Measurements from ENCODE around the gene GRIPAP1. TPM values are rescaled to one million over a fixed set of nuclear protein-coding genes. Genes with fewer than 3 reads are reported as not detected.
A peak's percentile ranks its signal among the peaks of the same experiment; 100 is the strongest.

GRIPAP1 gene
- total RNA-seq, 1 experiment from 2014 or later: 92.8 TPM

DNA sequence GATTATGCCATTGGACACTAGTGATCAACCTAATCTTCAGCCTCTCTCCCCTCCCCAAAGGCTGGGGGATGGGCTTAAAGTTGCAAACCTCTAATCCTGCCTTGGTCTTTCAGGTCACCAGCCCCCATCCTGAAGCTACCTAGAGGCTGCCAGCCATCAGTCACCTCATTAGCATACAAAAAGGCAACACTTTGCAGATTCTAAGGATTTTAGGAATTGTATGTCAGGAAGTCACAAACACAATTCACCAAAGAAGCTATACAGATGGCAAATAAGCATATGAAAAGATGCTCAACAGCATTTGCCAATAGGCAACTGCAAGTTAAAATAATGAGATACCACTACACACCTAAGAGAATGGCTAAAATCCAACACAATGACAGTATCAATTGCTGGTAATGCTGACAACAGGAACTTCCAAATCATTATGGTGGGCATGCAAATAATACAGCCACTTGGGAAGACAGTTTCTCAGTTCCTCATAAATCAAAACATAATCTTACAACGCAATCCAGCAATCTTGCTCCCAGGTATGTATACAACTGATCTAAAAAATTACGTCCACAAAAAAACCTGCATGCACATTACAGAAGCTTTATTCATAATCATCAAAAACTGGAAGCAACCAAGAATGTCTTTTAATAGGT is 74.2 kb downstream of the GRIPAP1 start:
- H3K4me1 Mint-ChIP-seq (ENCODE audit: low read depth, unreplicated experiment): no peaks in the 10 kb centered on the region
- intact Hi-C loops (cut with micrococcal nuclease; ENCODE audit: unreplicated experiment): no loop called here
- H3K4me3 Mint-ChIP-seq (ENCODE audit: low read depth, unreplicated experiment): no peak overlapping the region
- DNase-seq: no peak
- no peak overlapping the region for H3K27ac Mint-ChIP-seq (ENCODE audit: unreplicated experiment)
- no peaks in the 10 kb centered on the region for H3K27me3 Mint-ChIP-seq (ENCODE audit: unreplicated experiment)
- H3K9me3 Mint-ChIP-seq (ENCODE audit: low read depth, unreplicated experiment): no peaks in the 10 kb centered on the region
- CTCF ChIA-PET: no interaction called here
- no TSS peak for BruUV-seq (replicated peaks)
- TF ChIP-seq, protein P1, sequence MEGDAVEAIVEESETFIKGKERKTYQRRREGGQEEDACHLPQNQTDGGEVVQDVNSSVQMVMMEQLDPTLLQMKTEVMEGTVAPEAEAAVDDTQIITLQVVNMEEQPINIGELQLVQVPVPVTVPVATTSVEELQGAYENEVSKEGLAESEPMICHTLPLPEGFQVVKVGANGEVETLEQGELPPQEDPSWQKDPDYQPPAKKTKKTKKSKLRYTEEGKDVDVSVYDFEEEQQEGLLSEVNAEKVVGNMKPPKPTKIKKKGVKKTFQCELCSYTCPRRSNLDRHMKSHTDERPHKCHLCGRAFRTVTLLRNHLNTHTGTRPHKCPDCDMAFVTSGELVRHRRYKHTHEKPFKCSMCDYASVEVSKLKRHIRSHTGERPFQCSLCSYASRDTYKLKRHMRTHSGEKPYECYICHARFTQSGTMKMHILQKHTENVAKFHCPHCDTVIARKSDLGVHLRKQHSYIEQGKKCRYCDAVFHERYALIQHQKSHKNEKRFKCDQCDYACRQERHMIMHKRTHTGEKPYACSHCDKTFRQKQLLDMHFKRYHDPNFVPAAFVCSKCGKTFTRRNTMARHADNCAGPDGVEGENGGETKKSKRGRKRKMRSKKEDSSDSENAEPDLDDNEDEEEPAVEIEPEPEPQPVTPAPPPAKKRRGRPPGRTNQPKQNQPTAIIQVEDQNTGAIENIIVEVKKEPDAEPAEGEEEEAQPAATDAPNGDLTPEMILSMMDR (IDR thresholded peaks at IDR 0.05; ENCODE audit: unreplicated experiment): no peak
- H3K36me3 Mint-ChIP-seq (ENCODE audit: insufficient read depth, unreplicated experiment): peaks cover 34% of the 10 kb centered on the region

DNA sequence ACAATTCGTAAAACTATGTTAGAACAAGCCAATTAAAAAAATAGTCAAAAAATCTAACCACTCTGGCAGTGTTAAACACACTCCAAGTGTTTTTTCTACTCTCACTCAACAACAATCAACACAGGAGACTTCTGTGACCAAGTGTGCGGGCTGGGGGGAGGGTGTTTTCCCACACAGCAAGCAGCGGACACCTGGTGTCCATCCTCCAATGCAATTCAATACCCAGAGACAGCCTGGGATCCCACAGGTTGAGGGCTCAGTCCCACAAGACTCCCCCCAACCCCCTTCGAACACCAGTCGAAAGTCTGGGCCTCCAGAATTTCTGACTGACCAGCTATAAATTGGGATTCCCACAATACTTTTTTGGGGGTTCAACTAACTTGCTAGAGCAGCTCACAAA is 74.9 kb downstream of the GRIPAP1 start:
- H3K4me1 Mint-ChIP-seq (ENCODE audit: low read depth, unreplicated experiment): no peaks in the 10 kb centered on the region
- peaks cover 37% of the 10 kb centered on the region for H3K36me3 Mint-ChIP-seq (ENCODE audit: insufficient read depth, unreplicated experiment)
- H3K27me3 Mint-ChIP-seq (ENCODE audit: unreplicated experiment): no peaks in the 10 kb centered on the region
- CTCF ChIA-PET: no interaction called here
- TF ChIP-seq, protein P1 (IDR thresholded peaks at IDR 0.05; ENCODE audit: unreplicated experiment): no peak
- BruUV-seq (replicated peaks): no TSS peak
- no peak overlapping the region for H3K4me3 Mint-ChIP-seq (ENCODE audit: low read depth, unreplicated experiment)
- DNase-seq: no peak
- H3K27ac Mint-ChIP-seq (ENCODE audit: unreplicated experiment): no peak overlapping the region
- intact Hi-C loops (cut with micrococcal nuclease; ENCODE audit: unreplicated experiment): no loop called here
- no peaks in the 10 kb centered on the region for H3K9me3 Mint-ChIP-seq (ENCODE audit: low read depth, unreplicated experiment)

DNA sequence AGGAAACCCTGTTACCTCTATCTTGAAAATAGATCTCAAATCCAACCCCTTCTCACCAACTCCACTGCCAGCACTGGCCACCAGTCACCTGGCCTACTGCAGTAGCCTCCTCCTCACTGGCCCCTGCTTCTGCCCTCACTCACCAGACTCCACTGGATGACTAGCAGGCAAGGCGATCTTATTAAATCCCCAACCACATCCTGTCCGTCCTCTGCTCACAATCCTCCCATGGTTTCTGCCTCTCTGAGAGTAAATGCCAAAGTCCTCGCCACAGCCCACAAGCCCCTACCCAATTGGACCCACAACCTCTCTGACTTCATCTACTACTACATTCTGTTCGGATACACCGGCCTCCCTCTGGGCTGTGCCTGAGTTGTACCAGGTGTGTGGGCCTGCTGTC is 77.8 kb downstream of the GRIPAP1 start:
- no peaks in the 10 kb centered on the region for H3K27me3 Mint-ChIP-seq (ENCODE audit: unreplicated experiment)
- CTCF ChIA-PET: no interaction called here
- H3K36me3 Mint-ChIP-seq (ENCODE audit: insufficient read depth, unreplicated experiment): peaks cover 29% of the 10 kb centered on the region
- no peak overlapping the region for H3K4me3 Mint-ChIP-seq (ENCODE audit: low read depth, unreplicated experiment)
- intact Hi-C loops (cut with micrococcal nuclease; ENCODE audit: unreplicated experiment): no loop called here
- no peak for DNase-seq
- H3K9me3 Mint-ChIP-seq (ENCODE audit: low read depth, unreplicated experiment): no peaks in the 10 kb centered on the region
- peak overlapping the region; percentile 39 for H3K27ac Mint-ChIP-seq (ENCODE audit: unreplicated experiment)
- BruUV-seq (replicated peaks): no TSS peak
- TF ChIP-seq, protein P1 (IDR thresholded peaks at IDR 0.05; ENCODE audit: unreplicated experiment): no peak
- peaks cover 8% of the 10 kb centered on the region for H3K4me1 Mint-ChIP-seq (ENCODE audit: low read depth, unreplicated experiment)

DNA sequence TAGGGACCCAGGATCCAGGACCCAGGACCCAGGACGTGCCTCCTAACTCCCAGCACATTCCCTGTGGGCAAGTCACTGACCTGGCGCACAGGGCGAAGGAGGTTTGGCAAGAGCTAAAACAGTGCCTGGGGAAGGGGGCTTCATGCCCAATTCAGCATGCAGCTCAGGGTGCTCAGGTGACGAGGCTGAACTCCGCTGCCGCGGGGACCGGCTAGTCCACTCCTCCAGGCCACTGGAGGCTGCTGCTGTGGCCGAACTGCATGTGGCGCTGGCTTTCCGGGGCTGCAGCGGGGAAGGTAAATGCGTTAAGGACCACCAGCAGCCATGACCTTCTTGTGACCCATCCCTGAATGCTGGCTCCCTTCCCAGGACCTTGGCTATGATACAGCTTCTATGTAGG is 78.3 kb downstream of the GRIPAP1 start:
- H3K4me3 Mint-ChIP-seq (ENCODE audit: low read depth, unreplicated experiment): no peak overlapping the region
- no peaks in the 10 kb centered on the region for H3K27me3 Mint-ChIP-seq (ENCODE audit: unreplicated experiment)
- TF ChIP-seq, protein P1 (IDR thresholded peaks at IDR 0.05; ENCODE audit: unreplicated experiment): no peak
- DNase-seq: no peak
- H3K36me3 Mint-ChIP-seq (ENCODE audit: insufficient read depth, unreplicated experiment): peaks cover 34% of the 10 kb centered on the region
- CTCF ChIA-PET: no interaction called here
- no TSS peak for BruUV-seq (replicated peaks)
- H3K9me3 Mint-ChIP-seq (ENCODE audit: low read depth, unreplicated experiment): no peaks in the 10 kb centered on the region
- H3K4me1 Mint-ChIP-seq (ENCODE audit: low read depth, unreplicated experiment): peaks cover 8% of the 10 kb centered on the region
- intact Hi-C loops (cut with micrococcal nuclease; ENCODE audit: unreplicated experiment): no loop called here
- no peak overlapping the region for H3K27ac Mint-ChIP-seq (ENCODE audit: unreplicated experiment)

Other genes starting within 250 kb of the GRIPAP1 start
- not detected in 2 replicates for gene GLOD5, start 240.5 kb downstream of the GRIPAP1 start, total RNA-seq (2022)
- not detected in 2 replicates for gene GATA1, start 215.7 kb downstream of the GRIPAP1 start, total RNA-seq (2022)
- gene HDAC6, start 200.2 kb downstream of the GRIPAP1 start, total RNA-seq (2022): 68.1 and 78.7 TPM in 2 replicates
- 0.47 and 0.49 TPM in 2 replicates for gene ERAS, start 175.8 kb downstream of the GRIPAP1 start, total RNA-seq (2022)
- 53.3 and 70.5 TPM in 2 replicates for gene PCSK1N, start 166.7 kb downstream of the GRIPAP1 start, total RNA-seq (2022)
- 86.1 and 96.8 TPM in 2 replicates for gene TIMM17B, start 104.5 kb downstream of the GRIPAP1 start, total RNA-seq (2022)
- 110 and 113 TPM in 2 replicates for gene PQBP1, start 104.3 kb downstream of the GRIPAP1 start, total RNA-seq (2022)
- gene SLC35A2, start 90.6 kb downstream of the GRIPAP1 start, total RNA-seq (2022): 68.1 and 81.0 TPM in 2 replicates
- 12.8 and 13.9 TPM in 2 replicates for gene PIM2, start 83.2 kb downstream of the GRIPAP1 start, total RNA-seq (2022)
- gene OTUD5, start 44.7 kb downstream of the GRIPAP1 start, total RNA-seq (2022): 67.8 and 73.0 TPM in 2 replicates
- gene KCND1, start 30.4 kb downstream of the GRIPAP1 start, total RNA-seq (2022): 8.4 and 9.7 TPM in 2 replicates
- gene TFE3, start 41.1 kb upstream of the GRIPAP1 start, total RNA-seq (2022): 32.2 and 35.1 TPM in 2 replicates
- 30.8 and 39.0 TPM in 2 replicates for gene CCDC120, start 56.7 kb upstream of the GRIPAP1 start, total RNA-seq (2022)
- 11.5 and 16.1 TPM in 2 replicates for gene PRAF2, start 71.7 kb upstream of the GRIPAP1 start, total RNA-seq (2022)
- 42.7 and 59.3 TPM in 2 replicates for gene WDR45, start 77.6 kb upstream of the GRIPAP1 start, total RNA-seq (2022)
- 32.3 and 35.7 TPM in 2 replicates for gene GPKOW, start 121.5 kb upstream of the GRIPAP1 start, total RNA-seq (2022)
- 13.9 and 16.6 TPM in 2 replicates for gene MAGIX, start 160.5 kb upstream of the GRIPAP1 start, total RNA-seq (2022)
- 222 and 273 TPM in 2 replicates for gene PLP2, start 169.6 kb upstream of the GRIPAP1 start, total RNA-seq (2022)
- 22.3 and 24.3 TPM in 2 replicates for gene PRICKLE3, start 184.1 kb upstream of the GRIPAP1 start, total RNA-seq (2022)
- 1.9 and 2.7 TPM in 2 replicates for gene SYP, start 197.9 kb upstream of the GRIPAP1 start, total RNA-seq (2022)
- not detected in 2 replicates for gene CACNA1F, start 231.1 kb upstream of the GRIPAP1 start, total RNA-seq (2022)
- gene CCDC22, start 233.2 kb upstream of the GRIPAP1 start, total RNA-seq (2022): 16.8 and 17.0 TPM in 2 replicates